ENCODE results near the gene HAL.
A peak's percentile ranks its signal among the peaks of the same experiment; 100 is the strongest.
"Not testable (repeated sequence)": the region's sequence is repeated elsewhere in the genome, so short reads cannot be mapped to it uniquely, and the experiment has no call there.

Gene HAL

DNA sequence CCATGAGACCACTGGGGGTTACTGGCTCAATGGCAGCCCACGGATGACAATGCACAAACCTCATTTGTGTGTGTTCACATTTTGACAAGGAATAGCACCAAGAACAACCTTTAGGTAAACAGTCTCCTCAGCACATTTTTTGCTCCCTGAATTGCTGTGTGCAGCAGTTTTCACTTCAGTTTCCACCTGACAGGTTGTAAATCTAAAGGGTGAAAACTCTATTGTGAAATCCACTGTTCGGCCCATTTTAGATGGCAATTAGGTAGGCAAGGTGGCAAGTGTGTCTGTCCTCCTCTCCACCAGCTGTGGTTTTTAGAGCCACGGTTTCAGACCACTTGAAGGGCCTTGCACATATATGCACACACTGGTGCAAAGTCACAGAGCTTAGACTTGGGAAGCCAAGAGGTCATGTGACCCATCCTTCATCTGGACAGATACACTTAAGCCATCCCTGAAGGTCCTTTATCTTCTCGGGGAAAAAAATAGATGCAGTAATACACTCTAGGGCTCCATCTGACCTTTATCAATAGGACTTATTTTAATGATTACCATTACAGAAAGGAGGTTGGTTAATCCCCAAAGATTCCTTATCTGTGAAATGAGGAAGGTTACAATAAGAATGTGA lies 23.2 kb downstream of the HAL start:
- no peak for DNase-seq

DNA sequence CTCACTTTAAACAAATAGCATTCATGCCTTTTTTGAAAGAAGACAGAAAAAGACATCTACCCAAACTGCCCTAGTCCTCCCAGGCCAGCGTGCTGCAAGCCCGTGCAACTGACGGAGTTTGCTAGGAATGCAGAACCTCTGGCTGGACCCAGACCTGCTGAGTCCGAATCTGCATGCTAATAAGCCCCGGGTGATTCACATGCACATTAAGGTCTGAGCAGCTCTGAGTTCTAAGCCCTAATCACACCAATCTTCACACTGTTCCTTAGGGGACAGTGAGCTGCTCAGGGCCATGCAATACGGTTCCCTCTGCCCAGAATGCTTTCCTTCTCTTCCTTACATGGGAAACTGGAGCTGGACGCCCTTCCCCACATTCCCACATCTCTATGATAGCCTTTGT lies 25.2 kb downstream of the HAL start:
- no peak for DNase-seq

DNA sequence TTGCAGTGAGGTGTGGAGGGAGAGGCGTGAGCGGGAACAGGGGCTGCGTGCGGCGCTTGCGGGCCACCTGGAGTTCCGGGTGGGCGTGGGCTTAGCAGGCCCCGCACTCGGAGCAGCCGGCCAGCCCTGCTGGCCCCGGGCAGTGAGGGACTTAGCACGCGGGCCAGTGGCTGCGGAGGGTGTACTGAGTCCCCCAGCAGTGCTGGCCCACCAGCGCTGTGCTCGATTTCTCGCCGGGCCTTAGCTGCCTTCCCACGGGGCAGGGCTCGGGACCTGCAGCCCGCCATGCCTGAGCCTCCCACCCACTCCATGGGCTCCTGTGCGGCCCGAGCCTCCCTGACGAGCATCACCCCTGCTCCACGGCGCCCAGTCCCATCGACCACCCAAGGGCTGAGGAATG lies 27.0 kb downstream of the HAL start:
- not testable (repeated sequence) for DNase-seq

DNA sequence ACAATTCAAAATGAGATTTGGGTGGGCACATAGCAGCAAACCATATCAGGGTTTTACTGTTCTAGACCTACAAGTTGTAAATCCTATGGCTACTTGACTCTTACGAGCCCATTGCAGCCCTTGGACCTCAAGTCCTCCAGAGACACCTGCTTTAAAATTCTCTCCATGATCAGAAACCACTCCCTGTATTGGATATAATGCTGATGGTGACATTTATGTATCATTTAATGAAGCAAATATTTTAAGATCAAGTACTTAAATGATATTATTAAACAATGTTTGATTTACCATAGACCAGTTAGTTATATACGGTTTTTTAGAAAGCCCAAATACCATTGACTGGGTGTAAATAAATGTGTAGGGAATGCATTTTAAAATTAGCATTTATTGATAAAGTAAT lies 28.8 kb downstream of the HAL start:
- DNase-seq = no peak

DNA sequence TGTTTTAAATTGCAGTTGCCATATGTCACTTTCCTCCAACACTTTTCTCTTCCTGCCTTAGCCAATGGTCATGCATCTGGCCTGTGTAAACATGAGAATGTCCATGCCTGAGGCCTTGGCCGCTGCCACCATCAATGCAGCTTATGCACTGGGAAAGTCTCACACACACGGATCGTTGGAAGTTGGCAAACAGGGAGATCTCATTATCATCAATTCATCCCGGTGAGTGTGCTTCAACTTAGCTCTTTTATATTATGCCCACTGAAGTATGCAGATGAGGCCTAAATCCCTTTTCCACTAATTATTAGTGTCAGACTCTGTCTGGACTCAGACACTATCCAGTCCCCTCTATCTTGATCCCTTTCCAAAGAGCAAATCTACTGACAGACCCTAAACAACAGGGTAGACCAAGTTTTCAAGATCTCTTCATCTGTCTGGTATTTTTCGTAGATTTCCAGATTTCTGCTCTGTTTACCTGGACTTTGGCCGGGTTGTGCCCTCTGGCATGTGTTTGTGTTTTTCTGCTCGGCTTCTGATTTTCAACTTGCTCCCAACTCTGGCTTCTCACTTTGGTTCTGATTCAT lies 29.8 kb downstream of the HAL start:
- no peak for DNase-seq

DNA sequence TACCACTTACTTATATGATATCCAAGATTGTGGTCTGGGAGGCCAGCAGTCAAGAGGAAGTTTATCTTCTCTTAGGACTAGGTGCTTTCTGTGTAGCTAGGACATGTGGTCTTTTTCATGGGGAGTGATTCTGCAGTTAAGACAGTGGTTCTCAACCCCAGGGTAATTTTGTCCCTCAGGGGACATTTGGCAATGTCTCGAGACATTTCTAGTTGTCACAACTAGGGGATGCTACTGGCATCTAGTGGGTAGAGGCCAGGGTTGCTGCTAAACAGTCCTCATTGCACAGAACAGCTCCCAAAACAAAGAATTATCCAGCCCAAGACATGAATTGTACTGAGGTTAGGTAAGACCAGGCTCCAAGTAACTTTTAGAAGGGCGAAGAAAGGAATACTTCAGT lies 33.0 kb downstream of the HAL start:
- no peak for DNase-seq

DNA sequence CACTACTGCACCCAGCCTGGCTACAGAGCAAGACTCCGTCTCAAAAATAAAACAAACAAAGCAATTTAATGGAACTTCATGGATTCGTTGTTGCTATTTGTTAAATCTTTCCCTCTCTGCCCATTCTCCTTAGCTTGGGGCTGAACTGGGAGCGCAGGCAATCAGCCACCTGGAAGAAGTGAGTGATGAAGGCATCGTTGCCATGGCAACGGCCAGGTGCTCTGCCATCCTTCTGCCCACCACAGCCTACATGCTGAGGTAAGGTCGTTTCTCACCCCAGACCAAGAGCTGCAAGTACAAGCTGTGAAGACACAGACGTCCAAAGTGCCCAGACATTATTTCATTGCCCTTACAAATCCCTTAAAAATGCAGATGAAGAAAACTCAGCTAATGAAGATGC lies 33.9 kb downstream of the HAL start:
- DNase-seq = no peak

DNA sequence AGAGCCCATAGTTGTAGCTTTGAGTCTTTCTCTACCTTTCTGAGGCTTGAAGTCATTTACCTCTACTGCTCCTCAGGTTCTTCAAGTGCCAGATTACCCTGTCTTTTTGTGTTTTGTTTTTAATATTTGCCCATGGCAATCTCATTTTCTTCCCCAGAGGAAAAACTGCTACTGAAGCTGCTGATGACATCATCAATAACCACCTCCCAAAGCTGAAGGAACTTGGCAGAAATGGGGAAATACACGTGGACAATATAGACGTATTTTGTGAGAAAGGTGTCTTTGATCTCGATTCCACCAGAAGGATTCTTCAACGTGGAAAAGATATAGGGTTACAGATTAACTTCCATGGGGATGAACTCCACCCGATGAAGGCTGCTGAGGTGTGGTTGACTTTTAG lies 35.9 kb downstream of the HAL start:
- DNase-seq = no peak

DNA sequence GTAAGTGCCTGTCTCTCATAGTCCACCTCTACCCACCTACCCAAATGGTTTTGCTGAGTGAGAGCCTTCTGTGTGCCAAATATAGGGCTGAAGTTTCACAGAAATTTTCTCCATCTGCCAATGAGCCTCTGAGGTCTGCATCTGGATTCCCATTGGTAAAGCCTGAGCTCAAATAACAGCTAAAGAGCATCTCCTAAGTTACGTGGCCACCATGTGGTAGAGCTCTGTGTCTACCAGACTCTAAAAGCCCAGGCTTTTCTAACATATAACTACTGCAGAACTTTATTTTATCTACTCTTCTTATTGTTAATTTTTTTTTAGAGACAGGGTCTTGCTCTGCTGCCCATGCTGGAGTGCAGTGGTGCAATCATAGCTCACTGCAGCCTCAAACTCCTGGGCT lies 37.0 kb downstream of the HAL start:
- no peak for DNase-seq

DNA sequence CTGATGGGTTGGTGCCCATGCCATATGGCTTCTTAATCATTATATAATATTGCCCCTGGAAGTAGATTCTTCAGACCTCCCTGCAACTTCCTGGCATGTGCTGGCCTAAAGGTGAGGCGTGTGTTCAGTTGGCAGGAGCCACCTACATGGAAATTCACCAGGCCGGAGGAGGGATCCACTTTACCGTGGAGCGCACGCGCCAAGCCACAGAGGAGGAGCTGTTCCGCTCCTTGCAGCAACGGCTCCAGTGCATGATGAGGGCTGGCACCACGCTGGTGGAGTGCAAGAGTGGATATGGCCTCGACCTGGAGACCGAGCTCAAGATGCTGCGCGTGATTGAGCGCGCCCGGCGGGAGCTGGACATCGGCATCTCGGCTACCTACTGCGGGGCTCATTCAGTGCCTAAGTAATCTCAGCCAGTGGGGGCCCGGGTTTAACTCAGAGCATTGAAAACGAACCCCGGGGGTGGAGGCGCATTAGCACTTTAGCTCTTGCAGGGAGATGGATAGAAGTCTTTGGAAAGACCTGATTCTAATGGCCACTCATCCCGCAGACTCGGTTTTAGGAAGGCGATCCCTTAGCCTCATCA lies 39.5 kb downstream of the HAL start:
- DNase-seq = no peak

DNA sequence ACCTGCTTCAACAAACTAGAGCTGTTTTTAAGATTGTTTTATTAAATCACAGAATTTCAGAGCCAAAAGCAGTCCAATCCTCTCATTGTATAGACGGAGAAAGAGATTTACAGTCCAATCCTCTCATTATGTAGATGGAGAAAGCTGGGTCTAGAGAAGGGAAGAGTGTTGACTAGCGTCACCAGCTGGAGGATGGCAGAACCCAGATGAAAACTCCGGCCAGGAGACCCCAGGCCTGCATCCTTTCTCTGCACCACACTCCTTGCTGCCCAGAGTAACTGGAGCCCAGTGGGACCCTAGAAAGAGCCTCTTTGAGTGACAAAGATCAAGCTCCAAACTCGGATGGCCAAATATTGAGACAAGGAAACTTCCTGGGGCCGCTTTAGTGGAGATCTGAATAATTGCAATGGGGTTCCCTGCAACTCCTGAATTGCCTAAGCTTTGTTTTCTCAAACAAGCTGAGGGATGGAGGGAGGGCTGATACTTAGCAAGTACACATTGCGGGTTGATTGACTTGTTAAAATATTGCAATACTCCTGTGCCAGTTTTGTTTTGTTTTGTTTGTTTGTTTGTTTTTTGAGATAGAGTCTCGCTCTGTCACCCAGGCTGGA lies 40.5 kb downstream of the HAL start:
- DNase-seq = no peak

DNA sequence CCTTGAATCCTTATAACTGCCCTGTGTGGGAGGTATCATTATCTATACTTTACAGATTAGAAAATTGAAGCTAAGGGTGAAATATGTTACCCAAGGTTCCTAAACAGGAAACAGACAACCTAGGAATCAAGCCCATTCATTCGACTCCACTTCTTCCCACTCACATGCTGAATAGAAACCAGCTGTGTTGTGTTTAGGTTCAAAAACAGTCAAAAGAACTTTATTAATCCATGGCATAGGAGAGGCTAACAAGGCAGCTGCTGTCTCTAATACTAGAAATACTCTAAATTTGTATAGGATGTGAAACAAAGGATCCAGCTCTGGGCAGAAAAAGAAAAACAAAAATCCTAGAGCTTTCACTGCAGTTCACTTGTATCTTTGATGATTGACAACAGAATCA lies 43.1 kb downstream of the HAL start:
- no peak for DNase-seq

DNA sequence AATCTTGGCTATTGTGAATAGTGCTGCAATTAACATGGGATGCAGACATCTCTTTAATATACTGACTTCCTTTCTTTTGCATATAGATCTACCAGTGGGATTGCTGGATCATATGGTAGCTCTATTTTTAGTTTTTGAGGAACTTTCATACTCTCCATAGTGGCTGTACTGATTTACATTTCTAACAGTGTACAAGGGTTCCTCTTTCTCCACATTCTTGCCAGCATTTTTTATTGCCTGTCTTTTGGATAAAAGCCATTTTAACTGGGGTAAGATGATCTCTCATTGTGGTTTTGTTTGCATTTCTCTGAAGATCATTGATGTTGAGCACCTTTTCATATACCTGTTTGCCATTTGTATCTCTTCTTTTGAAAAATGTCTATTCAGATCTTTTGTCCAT lies 44.6 kb downstream of the HAL start:
- DNase-seq = no peak

DNA sequence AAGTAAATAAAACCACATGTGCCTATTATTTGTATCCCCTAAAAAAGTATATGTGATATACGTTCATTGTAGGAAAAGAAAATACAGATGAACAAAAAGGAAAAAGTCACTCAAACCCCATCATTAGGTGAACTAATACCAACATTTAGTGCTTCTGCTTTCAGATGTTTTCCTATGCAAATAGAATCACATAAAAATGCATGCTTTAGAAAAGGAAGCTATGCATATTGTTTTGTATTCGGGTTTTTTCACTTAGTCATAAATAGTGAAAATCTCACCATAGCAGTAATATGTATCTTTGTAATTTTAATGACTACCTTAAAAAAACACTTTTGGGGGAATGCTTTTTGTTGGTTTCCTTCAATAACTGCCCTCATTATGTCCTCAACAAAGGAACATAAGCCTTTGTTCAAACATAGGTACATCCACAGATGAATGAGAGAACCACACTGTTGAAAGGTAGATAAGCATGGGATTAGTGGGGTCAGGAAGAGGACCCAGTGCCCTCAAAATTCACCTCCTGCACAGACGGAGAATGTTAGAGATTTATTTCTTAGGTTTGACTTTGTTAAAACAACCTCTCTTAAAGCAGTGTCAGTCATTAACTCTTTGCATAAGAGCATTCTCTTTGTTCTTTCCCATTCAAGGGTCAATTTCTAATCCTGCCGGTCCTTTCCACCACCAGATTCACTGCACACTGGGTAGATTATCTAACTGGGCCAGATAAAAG lies 46.5 kb downstream of the HAL start:
- no peak for DNase-seq

DNA sequence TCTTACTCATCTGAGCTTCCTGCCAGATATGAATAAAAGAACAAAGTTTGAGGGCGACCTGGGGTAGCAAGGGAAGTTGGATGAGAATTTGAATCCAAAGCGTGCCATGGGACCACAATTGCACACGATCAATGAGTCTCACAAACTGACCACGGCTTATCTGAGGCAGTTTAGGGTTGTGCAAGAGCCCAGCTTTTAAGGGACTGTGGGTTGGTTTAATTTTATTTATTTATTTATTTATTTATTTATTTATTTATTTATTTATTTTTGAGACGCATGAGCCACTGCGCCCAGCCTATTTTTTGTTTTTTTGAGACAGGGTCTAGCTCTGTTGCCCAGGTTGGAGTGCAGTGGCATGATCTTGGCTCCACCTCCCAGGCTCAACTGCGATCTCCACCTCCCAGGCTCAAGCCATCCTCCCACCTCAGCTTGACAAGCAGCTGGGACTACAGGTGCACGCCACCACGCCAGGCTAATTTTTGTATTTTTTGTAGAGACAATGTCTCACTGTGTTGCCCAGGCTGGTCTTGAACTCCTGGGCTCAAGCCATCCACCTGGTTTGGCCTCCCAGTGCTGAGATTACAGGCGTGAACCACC lies 51.9 kb downstream of the HAL start:
- no peak for DNase-seq

DNA sequence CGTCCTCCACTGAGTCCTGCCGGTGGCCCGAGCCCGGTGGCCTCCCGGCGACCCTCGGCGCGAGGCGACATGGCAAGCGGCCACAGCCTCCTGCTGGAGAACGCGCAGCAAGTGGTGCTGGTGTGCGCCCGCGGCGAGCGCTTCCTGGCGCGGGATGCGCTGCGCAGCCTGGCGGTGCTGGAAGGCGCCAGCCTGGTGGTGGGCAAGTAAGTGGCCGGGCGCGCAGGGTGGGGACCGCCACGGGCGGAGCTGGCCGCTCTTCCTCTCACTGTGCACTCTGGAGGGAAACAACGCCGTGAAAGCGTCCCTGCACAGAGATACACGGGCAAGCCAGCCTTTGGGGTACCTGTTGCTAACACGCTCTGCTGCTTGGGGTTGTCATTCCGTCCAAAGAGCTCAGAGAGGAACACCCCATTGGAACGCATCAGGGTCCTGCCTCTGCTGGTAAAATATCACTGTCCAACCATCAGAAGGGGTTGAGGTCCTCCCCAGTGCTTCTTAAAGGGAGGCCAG lies 52.8 kb downstream of the HAL start, which contains the start of gene AMDHD1:
AMDHD1 (plus strand) TSS at position 2 of the 513 bp plus-strand sequence; CDS start at position 70, 68 bp downstream.
- DNase-seq = peak; percentile 44 to 60

DNA sequence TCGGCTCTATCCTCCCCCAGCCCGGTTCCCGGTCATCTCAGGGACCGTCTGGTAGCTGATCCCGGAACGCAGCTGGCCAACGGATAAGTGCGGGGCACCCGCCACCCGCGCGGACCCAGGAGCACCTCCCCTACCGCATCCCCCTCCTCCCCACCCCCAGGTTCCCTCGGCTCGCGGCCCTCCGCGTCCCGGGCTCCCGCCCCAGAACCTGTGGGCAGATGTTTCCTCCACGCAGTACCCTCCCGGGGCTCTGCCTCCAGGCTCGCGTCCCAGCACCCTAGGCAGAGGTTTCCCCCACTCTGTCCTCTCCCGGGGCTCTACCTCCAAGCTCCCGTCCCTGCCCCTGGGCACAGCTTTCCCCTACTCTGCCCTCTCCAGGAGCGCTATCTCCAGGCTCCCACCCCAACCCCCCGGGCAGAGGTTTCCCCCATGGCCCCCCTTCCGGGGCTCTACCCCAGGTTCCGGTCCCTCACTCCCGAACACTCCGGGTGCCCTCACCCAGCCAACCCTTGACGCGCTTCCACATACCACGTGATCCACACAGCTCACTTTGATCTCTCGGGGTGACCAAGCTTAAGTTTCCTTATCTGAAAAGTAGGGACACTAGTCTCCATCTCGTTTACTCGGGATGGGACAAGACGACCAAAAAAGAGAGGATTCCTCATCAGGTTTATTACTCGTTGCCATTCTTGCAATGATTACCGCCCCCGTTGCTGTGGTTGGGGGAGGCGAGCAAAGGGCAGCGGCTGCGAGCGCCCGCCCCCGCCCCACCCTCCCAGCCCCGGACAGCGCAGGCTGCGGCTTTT lies 53.4 kb downstream of the HAL start, which contains the start of gene CCDC38:
CCDC38 (minus strand) TSS at position 91 of the 806 bp plus-strand sequence. CDS start 6,105 bp downstream, outside the sequence.
- peak; percentile 84 to 86 for DNase-seq

DNA sequence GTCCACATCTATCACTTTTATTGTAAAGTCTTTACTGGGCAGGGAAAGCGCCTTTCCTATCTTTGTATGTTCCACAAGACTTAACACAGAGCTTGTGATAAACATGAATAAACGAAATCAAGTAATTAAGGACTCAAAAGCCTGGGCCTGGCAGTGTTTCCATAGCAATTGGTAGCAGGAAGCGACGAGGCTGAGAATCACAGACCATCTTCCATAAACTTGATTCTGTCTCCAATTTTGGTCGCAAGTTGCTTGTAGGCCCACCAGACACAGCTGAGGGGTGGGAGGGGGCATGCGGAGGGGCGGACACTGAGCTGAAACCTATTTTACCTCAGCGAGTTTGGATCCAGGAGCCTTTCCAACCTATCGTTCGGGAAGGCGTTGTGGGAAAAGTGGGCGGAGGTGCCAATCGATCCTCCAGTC lies 54.0 kb downstream of the HAL start:
- DNase-seq = no peak

DNA sequence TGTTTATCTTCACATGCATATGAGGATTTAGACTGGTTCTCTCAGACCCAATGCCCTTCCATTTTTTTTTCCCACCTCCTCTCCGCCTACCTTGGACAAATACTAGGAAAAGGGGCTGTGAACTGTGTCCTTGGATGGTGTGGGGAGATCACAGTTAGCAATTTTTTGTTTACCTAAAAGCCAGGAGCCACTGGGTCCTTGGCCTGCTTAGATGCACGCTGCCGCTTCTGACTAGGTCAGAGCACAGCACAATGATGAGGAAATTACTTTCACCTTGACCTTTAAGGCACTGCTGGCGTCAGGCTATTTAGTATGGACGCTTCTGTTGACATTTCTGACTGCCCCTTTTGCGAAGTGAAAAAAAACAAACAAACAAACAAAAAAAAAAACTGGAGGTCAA lies 55.6 kb downstream of the HAL start:
- DNase-seq = no peak
